Activated naive CD4-positive, alpha-beta T cell treated with anti-CD3 and anti-CD28 coated beads, Interleukin-2, amount 10 ng/mL, durations not matched to agents 7 days and 5 days (primary cell): ENCODE data around the gene SLC7A11.
"Not testable (repeated sequence)": the region's sequence is repeated elsewhere in the genome, so short reads cannot be mapped to it uniquely, and the experiment has no call there.

Source experiments
- CTCF ChIA-PET: fragments of 350-600 bp; sonication (Branson Sonifier 250); formaldehyde crosslinking; loops from one replicate; lab custom pipeline; 2021; ENCODE audit warnings: antibody characterized with exemption; lab: Charles Lee
- DNase-seq: peaks from one replicate; pipeline ENCODE4 v3.0.0-alpha.2; 2020
- H3K27ac Mint-ChIP-seq: one replicate; pipeline ENCODE4 v1.8.0; 2021; ENCODE audit warnings: mild to moderate bottlenecking, moderate library complexity, mixed read lengths
- H3K27me3 Mint-ChIP-seq: one replicate; pipeline ENCODE4 v1.8.0; 2021; ENCODE audit warnings: mild to moderate bottlenecking, mixed read lengths
- H3K36me3 Mint-ChIP-seq: one replicate; pipeline ENCODE4 v1.8.0; 2021; ENCODE audit warnings: mixed read lengths
- H3K4me1 Mint-ChIP-seq: one replicate; pipeline ENCODE4 v1.8.0; 2021; ENCODE audit warnings: mixed read lengths
- H3K4me3 Mint-ChIP-seq: one replicate; pipeline ENCODE4 v1.8.0; 2021; ENCODE audit warnings: mild to moderate bottlenecking, moderate library complexity, mixed read lengths
- H3K9me3 Mint-ChIP-seq: one replicate; pipeline ENCODE4 v1.8.0; 2021; ENCODE audit warnings: mixed read lengths

SLC7A11 gene

GRCh38 chr4:138256608-138257007, 14.5 kb upstream of the SLC7A11 start:
- H3K9me3 Mint-ChIP-seq = no peaks in the 10 kb centered on the region
- CTCF ChIA-PET = interaction anchor here (1.1 kb wide), 1 partner anchor 166 kb away, joined by 4 read pairs; no protein-coding TSS in a partner anchor
- H3K36me3 Mint-ChIP-seq = no peaks in the 10 kb centered on the region
- H3K27ac Mint-ChIP-seq = no peak overlapping the region
- H3K4me1 Mint-ChIP-seq = peaks cover 12% of the 10 kb centered on the region
- H3K4me3 Mint-ChIP-seq = no peak overlapping the region
- no peak for DNase-seq
- H3K27me3 Mint-ChIP-seq = peaks cover 8% of the 10 kb centered on the region

- H3K27me3 Mint-ChIP-seq = peaks cover 8% of the 10 kb centered on the region
- H3K4me3 Mint-ChIP-seq = no peak overlapping the region
- CTCF ChIA-PET = interaction anchor here (1.1 kb wide), 1 partner anchor 166 kb away, joined by 4 read pairs; no protein-coding TSS in a partner anchor
- H3K4me1 Mint-ChIP-seq = peaks cover 12% of the 10 kb centered on the region
- H3K27ac Mint-ChIP-seq = no peak overlapping the region
- no peaks in the 10 kb centered on the region for H3K9me3 Mint-ChIP-seq
- no peak for DNase-seq
- no peaks in the 10 kb centered on the region for H3K36me3 Mint-ChIP-seq
Measured at GRCh38 chr4:138255917-138256597, 13.9 kb upstream of the SLC7A11 start.

GRCh38 chr4:138252551-138252950, 10.4 kb upstream of the SLC7A11 start:
- Mint-ChIP-seq H3K9me3 (no peaks in the 10 kb centered on the region), H3K4me3 (no peak overlapping the region), H3K27me3 (peaks cover 8% of the 10 kb centered on the region), H3K36me3 (no peaks in the 10 kb centered on the region), H3K27ac (no peak overlapping the region), H3K4me1 (peaks cover 12% of the 10 kb centered on the region)
- no peak for DNase-seq
- CTCF ChIA-PET = no interaction called here

GRCh38 chr4:138251938-138252337, 9.8 kb upstream of the SLC7A11 start:
- peaks cover 12% of the 10 kb centered on the region for H3K4me1 Mint-ChIP-seq
- H3K27ac Mint-ChIP-seq = no peak overlapping the region
- CTCF ChIA-PET = no interaction called here
- H3K36me3 Mint-ChIP-seq = no peaks in the 10 kb centered on the region
- H3K27me3 Mint-ChIP-seq = peaks cover 8% of the 10 kb centered on the region
- no peak overlapping the region for H3K4me3 Mint-ChIP-seq
- no peaks in the 10 kb centered on the region for H3K9me3 Mint-ChIP-seq
- DNase-seq = no peak

- Mint-ChIP-seq H3K4me1 (no peaks in the 10 kb centered on the region), H3K27me3 (no peaks in the 10 kb centered on the region), H3K9me3 (no peaks in the 10 kb centered on the region), H3K36me3 (no peaks in the 10 kb centered on the region), H3K27ac (no peak overlapping the region), H3K4me3 (no peak overlapping the region)
- DNase-seq = no peak
- CTCF ChIA-PET = no interaction called here
Measured at GRCh38 chr4:138249132-138249531, 7.0 kb upstream of the SLC7A11 start.

GRCh38 chr4:138248058-138248457, 5.9 kb upstream of the SLC7A11 start:
- Mint-ChIP-seq H3K4me3 (no peak overlapping the region), H3K27me3 (no peaks in the 10 kb centered on the region), H3K36me3 (no peaks in the 10 kb centered on the region), H3K9me3 (no peaks in the 10 kb centered on the region), H3K4me1 (peaks cover 4% of the 10 kb centered on the region), H3K27ac (no peak overlapping the region)
- DNase-seq = no peak
- CTCF ChIA-PET = no interaction called here

- CTCF ChIA-PET = no interaction called here
- no peak for DNase-seq
- Mint-ChIP-seq H3K9me3 (no peaks in the 10 kb centered on the region), H3K4me1 (peaks cover 4% of the 10 kb centered on the region), H3K4me3 (no peak overlapping the region), H3K27me3 (no peaks in the 10 kb centered on the region), H3K27ac (no peak overlapping the region), H3K36me3 (no peaks in the 10 kb centered on the region)
Measured at GRCh38 chr4:138247643-138248042, 5.5 kb upstream of the SLC7A11 start.

- H3K4me3 Mint-ChIP-seq = no peak overlapping the region
- H3K27ac Mint-ChIP-seq = peak overlapping the region; percentile 14
- no peaks in the 10 kb centered on the region for H3K36me3 Mint-ChIP-seq
- CTCF ChIA-PET = no interaction called here
- peaks cover 29% of the 10 kb centered on the region for H3K4me1 Mint-ChIP-seq
- no peaks in the 10 kb centered on the region for H3K27me3 Mint-ChIP-seq
- H3K9me3 Mint-ChIP-seq = no peaks in the 10 kb centered on the region
- DNase-seq = no peak
Measured at GRCh38 chr4:138243369-138243768, 1.2 kb upstream of the SLC7A11 start.

GRCh38 chr4:138242834-138243156, 646 bp upstream of the SLC7A11 start:
- Mint-ChIP-seq H3K27me3 (no peaks in the 10 kb centered on the region), H3K36me3 (no peaks in the 10 kb centered on the region), H3K9me3 (no peaks in the 10 kb centered on the region), H3K27ac (peak overlapping the region; percentile 94), H3K4me3 (peak overlapping the region; percentile 78), H3K4me1 (peaks cover 29% of the 10 kb centered on the region)
- DNase-seq = no peak
- CTCF ChIA-PET = no interaction called here

- H3K9me3 Mint-ChIP-seq = no peaks in the 10 kb centered on the region
- CTCF ChIA-PET = no interaction called here
- peak; percentile 22 for DNase-seq
- peak overlapping the region; percentile 94 for H3K27ac Mint-ChIP-seq
- peaks cover 29% of the 10 kb centered on the region for H3K4me1 Mint-ChIP-seq
- no peaks in the 10 kb centered on the region for H3K27me3 Mint-ChIP-seq
- peak overlapping the region; percentile 78 for H3K4me3 Mint-ChIP-seq
- H3K36me3 Mint-ChIP-seq = no peaks in the 10 kb centered on the region
Measured at GRCh38 chr4:138241281-138242075, 671 bp downstream of the SLC7A11 start.

- Mint-ChIP-seq H3K9me3 (no peaks in the 10 kb centered on the region), H3K4me3 (no peak overlapping the region), H3K36me3 (no peaks in the 10 kb centered on the region), H3K4me1 (peaks cover 35% of the 10 kb centered on the region), H3K27me3 (no peaks in the 10 kb centered on the region), H3K27ac (no peak overlapping the region)
- CTCF ChIA-PET = interaction anchor here (0.7 kb wide), 1 partner anchor 1058 kb away, joined by 3 read pairs; no protein-coding TSS in a partner anchor
- DNase-seq = no peak
Measured at GRCh38 chr4:138239491-138239890, 2.7 kb downstream of the SLC7A11 start.

- Mint-ChIP-seq H3K27me3 (no peaks in the 10 kb centered on the region), H3K27ac (no peak overlapping the region), H3K4me3 (no peak overlapping the region), H3K36me3 (no peaks in the 10 kb centered on the region), H3K9me3 (no peaks in the 10 kb centered on the region), H3K4me1 (peaks cover 33% of the 10 kb centered on the region)
- CTCF ChIA-PET = interaction anchor here (0.7 kb wide), 1 partner anchor 1059 kb away, joined by 3 read pairs; no protein-coding TSS in a partner anchor
- DNase-seq = no peak
Measured at GRCh38 chr4:138238521-138239292, 3.4 kb downstream of the SLC7A11 start.

- H3K27me3 Mint-ChIP-seq, H3K36me3 Mint-ChIP-seq, CTCF ChIA-PET, H3K4me3 Mint-ChIP-seq, H3K27ac Mint-ChIP-seq, H3K9me3 Mint-ChIP-seq, DNase-seq: not testable (repeated sequence)
- peaks cover 27% of the 10 kb centered on the region for H3K4me1 Mint-ChIP-seq
Measured at GRCh38 chr4:138237132-138237531, 5.0 kb downstream of the SLC7A11 start.

- DNase-seq = no peak
- Mint-ChIP-seq H3K27ac (no peak overlapping the region), H3K4me1 (peaks cover 16% of the 10 kb centered on the region), H3K9me3 (no peaks in the 10 kb centered on the region), H3K4me3 (no peak overlapping the region), H3K36me3 (no peaks in the 10 kb centered on the region), H3K27me3 (no peaks in the 10 kb centered on the region)
- CTCF ChIA-PET = no interaction called here
Measured at GRCh38 chr4:138236037-138236436, 6.1 kb downstream of the SLC7A11 start.
